ENCODE data around the gene LRP5. TPM values are rescaled to one million over a fixed set of nuclear protein-coding genes. Genes with fewer than 3 reads are reported as not detected.
"Not testable (repeated sequence)": the region's sequence is repeated elsewhere in the genome, so short reads cannot be mapped to it uniquely, and the experiment has no call there.

The LRP5 gene
- polyA plus RNA-seq, 5 donors, result 44.5 to 82.3 (median 60.7) TPM

DNA sequence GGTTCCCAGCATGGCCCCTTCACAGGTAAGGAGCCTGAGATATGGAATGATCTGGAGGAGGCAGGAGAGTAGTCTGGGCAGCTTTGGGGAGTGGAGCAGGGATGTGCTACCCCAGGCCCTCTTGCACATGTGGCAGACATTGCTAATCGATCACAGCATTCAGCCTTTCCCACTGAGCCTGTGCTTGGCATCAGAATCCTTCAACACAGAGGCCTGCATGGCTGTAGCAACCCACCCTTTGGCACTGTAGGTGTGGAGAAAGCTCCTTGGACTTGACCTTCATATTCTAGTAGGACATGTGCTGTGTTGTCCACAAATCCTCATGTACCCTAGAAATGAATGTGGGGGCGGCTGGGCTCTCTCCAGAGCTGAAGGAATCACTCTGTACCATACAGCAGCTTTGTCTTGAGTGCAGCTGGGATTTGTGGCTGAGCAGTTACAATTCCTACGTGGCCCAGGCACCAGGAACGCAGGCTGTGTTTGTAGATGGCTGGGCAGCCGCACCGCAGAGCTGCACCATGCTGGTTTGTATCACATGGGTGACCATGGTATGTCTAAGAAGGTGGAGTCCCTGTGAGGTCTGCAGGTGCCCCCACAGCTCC, 126.4 kb downstream of the LRP5 start:
- no peak for DNase-seq

DNA sequence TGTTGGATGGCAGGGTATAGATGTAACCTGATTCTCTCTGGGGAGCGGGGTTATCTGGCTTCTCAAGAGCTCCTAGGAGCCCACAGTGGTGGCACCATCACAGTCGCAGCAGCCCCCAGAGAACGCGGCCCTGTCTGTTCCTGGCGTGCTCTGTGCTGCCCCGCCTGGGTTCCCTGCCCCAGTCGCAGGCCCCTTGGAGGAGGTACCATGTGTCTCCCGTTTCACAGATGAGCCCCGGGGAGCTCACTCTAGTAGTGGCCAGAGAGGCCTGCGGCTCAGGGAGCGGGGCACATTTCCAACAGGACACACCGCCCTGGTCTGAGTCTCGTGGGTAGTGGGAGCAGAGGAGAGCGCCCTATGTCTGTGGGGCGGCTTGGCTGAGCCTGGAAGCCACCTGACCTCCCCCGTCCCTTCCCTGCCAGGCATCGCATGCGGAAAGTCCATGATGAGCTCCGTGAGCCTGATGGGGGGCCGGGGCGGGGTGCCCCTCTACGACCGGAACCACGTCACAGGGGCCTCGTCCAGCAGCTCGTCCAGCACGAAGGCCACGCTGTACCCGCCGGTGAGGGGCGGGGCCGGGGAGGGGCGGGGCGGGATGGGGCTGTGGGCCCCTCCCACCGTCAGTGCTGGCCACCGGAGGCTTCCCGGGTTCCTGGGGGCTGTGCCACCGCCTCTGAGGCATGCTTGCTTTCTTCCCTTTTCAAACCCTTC, 127.1 kb downstream of the LRP5 start:
- DNase-seq, result no peak

- peak in 1 of 2 donors; percentile 38 for DNase-seq
Measured at GRCh38 chr11:68440224-68440623, 127.8 kb downstream of the LRP5 start.

GRCh38 chr11:68441466-68442230, 129.3 kb downstream of the LRP5 start:
- peak in 1 of 2 donors; percentile 48 for DNase-seq

GRCh38 chr11:68442433-68442832, 130.0 kb downstream of the LRP5 start:
- no peak for DNase-seq

- no peak for DNase-seq
Measured at GRCh38 chr11:68444566-68444965, 132.2 kb downstream of the LRP5 start.

GRCh38 chr11:68445531-68446035, 133.2 kb downstream of the LRP5 start:
- DNase-seq, result no peak

GRCh38 chr11:68446046-68446725, 133.8 kb downstream of the LRP5 start:
- no peak for DNase-seq

DNA sequence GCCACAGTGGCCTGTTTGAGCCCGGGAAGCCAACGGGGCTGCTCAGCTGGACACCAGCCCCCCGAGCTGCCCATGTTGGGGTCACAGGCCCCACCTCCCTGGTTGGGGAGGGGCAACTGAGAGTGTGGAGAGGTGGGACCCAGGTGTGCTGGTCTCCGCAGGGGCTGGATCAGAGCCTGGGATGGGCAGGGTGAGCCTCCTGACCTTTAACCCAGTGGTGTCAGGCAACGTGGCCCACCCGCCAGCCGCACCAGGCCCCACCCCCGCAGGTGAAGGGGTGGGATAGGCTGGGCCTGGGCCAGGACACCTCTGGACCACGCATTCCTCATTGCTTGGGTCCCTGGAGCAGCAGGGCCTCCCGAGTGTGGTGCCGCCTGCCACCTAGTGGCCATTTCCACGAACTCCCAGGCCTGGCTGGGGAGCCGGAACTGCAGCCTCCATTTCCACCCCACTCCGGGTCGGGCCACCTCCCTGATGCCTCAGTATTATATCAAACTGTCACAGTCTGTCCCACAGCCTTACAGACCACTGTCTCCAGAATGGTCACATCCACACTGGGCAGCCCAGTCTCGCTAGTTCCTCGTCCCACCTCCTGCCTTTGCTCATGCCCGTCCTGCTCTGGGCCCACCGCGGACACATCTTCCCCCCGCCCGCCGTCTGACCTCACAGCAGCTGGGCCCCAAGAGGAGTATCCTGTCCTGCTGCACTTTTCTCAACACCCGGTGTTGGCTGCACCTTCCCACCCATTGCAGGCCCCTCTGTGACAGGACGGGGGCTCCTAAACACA, 134.8 kb downstream of the LRP5 start:
- peak; percentile 50 to 65 for DNase-seq

- DNase-seq, result not testable (repeated sequence)
Measured at GRCh38 chr11:68447914-68448313, 135.5 kb downstream of the LRP5 start.

GRCh38 chr11:68448604-68449011, 136.2 kb downstream of the LRP5 start:
- no peak for DNase-seq

GRCh38 chr11:68449951-68450350, 137.6 kb downstream of the LRP5 start:
- no peak for DNase-seq

DNA sequence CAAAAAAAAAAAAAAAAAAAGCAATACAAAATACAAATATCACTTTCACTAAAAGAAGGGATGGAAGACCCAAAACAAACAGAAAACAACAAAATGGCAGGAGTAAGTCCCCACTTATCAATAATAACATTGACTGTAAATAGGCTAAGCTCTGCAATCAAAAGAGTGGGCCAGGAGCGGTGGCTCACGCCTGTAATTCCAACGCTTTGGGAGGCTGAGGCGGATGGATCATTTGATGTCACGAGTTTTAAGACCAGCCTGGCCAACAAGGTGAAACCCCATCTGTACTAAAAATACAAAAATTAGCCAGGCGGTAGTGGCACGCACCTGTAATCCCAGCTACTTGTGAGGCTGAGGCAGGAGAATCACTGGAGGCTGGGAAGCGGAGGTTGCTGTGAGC, 138.3 kb downstream of the LRP5 start:
- no peak for DNase-seq

DNA sequence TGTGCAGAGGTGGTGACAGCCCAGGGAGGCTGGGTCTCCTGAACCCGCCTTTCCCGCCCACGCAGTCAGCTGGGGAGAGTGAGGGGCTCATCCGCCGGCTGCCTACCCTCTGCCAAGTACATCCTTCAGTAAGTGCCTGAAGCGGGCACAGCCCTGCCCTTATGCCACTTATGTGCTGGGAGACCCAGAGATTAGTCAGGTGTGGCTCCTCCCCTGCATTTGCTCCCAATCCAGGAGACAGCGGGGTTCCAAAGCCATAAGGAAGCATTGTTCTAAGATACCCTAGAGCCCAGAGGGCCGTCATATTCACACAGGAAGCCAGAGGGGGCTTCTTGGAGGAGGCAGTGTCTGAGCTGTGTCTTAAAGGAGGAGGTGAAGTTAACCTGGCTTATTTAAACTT, 142.4 kb downstream of the LRP5 start:
- no peak for DNase-seq

DNA sequence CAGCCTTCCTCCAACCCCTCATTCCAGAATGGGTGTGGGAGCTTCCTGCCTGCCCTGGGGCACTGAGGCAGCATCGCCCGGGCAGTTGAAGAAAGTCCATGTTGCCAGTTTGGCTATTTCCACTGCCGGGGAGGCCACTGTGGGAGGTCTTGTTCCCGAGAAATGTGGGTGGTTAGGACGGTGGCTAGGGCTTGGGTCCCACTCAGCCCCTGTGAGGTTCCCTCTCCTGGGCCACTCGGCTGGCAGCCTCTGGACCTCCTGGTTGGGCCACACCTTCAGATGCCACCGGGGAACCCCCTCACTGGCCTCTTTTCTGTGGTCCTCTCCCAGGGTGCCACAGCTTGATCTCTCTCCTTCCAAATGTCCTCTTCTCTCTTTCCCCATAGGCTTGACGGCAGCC, 143.1 kb downstream of the LRP5 start:
- no peak for DNase-seq

GRCh38 chr11:68457216-68457897, 145.0 kb downstream of the LRP5 start:
- no peak for DNase-seq

- no peak for DNase-seq
Measured at GRCh38 chr11:68457898-68458249, 145.5 kb downstream of the LRP5 start.

- DNase-seq, result not testable (repeated sequence)
Measured at GRCh38 chr11:68458340-68458739, 145.9 kb downstream of the LRP5 start.

GRCh38 chr11:68459886-68460740, 147.7 kb downstream of the LRP5 start:
- DNase-seq, result peak; percentile 99
